Heart right ventricle (tissue), 16 donors: ENCODE data around the gene LNX1. TPM values are rescaled to one million over a fixed set of nuclear protein-coding genes. Genes with fewer than 3 reads are reported as not detected.

ENCODE experiments used
- ATAC-seq, 8 donors: fragments of 200-7000 bp; cut with Tn5 transposase; one replicate each; pipeline ENCODE4 v1.9.1; 2020; ENCODE audit warnings: mild to moderate bottlenecking in 8 of 8, moderate library complexity in 8 of 8, moderate number of reproducible peaks in 1 of 8
- DNase-seq, 2 donors: peaks; one replicate each; pipeline ENCODE4 v3.0.0-alpha.2; 2020
- H3K27ac ChIP-seq, 10 donors: fragments of 200-600 bp; sonication (generic) in 2 of 10; one replicate each; pipeline versions ENCODE4 v1.5.0 to v1.8.0; 2020 to 2022; ENCODE audit warnings: mild to moderate bottlenecking in 3 of 10
- H3K27me3 ChIP-seq, 7 donors: fragments of 200-600 bp; one replicate each; pipeline ENCODE4 v1.8.0; 2021 to 2022; ENCODE audit warnings: mild to moderate bottlenecking in 2 of 7
- H3K36me3 ChIP-seq, 9 donors: fragments of 200-600 bp; sonication (generic) in 1 of 9; one replicate each; pipeline versions ENCODE4 v1.5.0 to v1.8.0; 2020 to 2022; ENCODE audit warnings: mild to moderate bottlenecking in 2 of 9
- H3K4me1 ChIP-seq, 9 donors: fragments of 200-600 bp; sonication (generic) in 1 of 9; one replicate each; pipeline versions ENCODE4 v1.5.0 to v1.8.0; 2020 to 2022; ENCODE audit warnings: mild to moderate bottlenecking in 4 of 9
- H3K4me3 ChIP-seq, 10 donors: fragments of 200-600 bp; sonication (generic) in 2 of 10; one replicate each; pipeline versions ENCODE4 v1.5.0 to v1.8.0; 2020 to 2022; ENCODE audit warnings: mild to moderate bottlenecking in 7 of 10, moderate library complexity in 2 of 10
- H3K9me3 ChIP-seq, 11 donors: fragments of 200-600 bp in 10 of 11; sonication (generic) in 2 of 11; one replicate each; pipeline versions ENCODE4 v1.5.0 to v1.8.0; 2013 to 2022; ENCODE audit warnings: mild to moderate bottlenecking in 2 of 11, control low read depth in 1 of 11, moderate library complexity in 1 of 11
- CTCF ChIP-seq, 9 donors: fragments of 200-600 bp; sonication (generic) in 2 of 9; IDR thresholded peaks; one replicate each; pipeline versions ENCODE4 v1.5.0 to v1.8.0; 2021 to 2022; ENCODE audit warnings: antibody characterized with exemption in 9 of 9, mild to moderate bottlenecking in 5 of 9, moderate library complexity in 1 of 9
- WGBS, 2 donors: extraction: QIAGEN DNeasy Blood & Tissue Kit; methylation state at CpG; one replicate each; pipeline ENCODE4 v1.1.7; 2013; ENCODE audit warnings: inconsistent platforms in 1 of 2; 5-methylcytosine and 5-hydroxymethylcytosine counted together
- intact Hi-C, 10 donors: fragments of 100-400 bp; cut with DNase I; formaldehyde crosslinking; loops; one replicate each; pipeline versions ENCODE4 v1.11.1 to v1.14.2; 2022
- polyA plus RNA-seq, 2 donors: library from polyadenylated mRNA; stranded (reverse); fragments of 200-250 nt; gene quantifications; one replicate each; pipeline ENCODE4 v1.2.3, GENCODE V29; 2013
- total RNA-seq, 10 donors: library from RNA; stranded (reverse); fragmentation: NEBNext Ultra II Directional in 3 of 10; extraction: Animal tissue kit (Norgen Biotek cat#: 25700) in 3 of 10; gene quantifications; one replicate each; pipeline versions ENCODE4 v1.2.1 to v1.2.4, GENCODE V29; 2021 to 2023
- donor health status: Arrhythmogenic right ventricular cardiomyopathy.
- donor health status: ischemic (EF 13 %, LVEDD 7.1; RV severe dilation, severe dysfunction).
- donor health status: healthy with polysubstance abuse.
- donor health status: DM: no; HTN: yes; CAD: no.
- donor health status: DM: no; HTN: no; CAD: no.
- donor health status: ischemic (EF 25% LVEDD 6.9; RV normal size, moderate dysfunction).
- donor health status: ischemic (EF 25% LVEDD 5.7; RV mildly dilated, moderate dysfunction).
- donor health status: healthy.
- donor health status: DM: yes; HTN: yes; CAD: no.
- donor health status: Ischemic cardiomyopathy.
- donor health status: ischemic (EF 35%, LVEDD 5.7; RV mildly dilated, moderate dysfunction).
- donor health status: nonischemic (EF 11% LVEDD 7.7; RV severe dilation, severe dysfunction).
- donor health status: DM: yes; HTN: yes; CAD: no.
- donor health status: PGD.
- donor health status: ischemic (EF 29% LVEDD 5.4; RV normal size, mild dysfunction).
- donor health status: nonischemic (EF 23%, LVEDD 6.1; RV moderate dilation, normal function).

The LNX1 gene
- total and polyA plus RNA-seq, 12 donors, result 2.0 to 16.1 (median 5.6) TPM

- Histone ChIP-seq H3K4me1 (peaks cover 0 to 30% (median 9%) of the 10 kb centered on the region in 9 donors), H3K4me3 (no peak overlapping the region), H3K9me3 (no peaks in the 10 kb centered on the region), H3K27ac (no peak overlapping the region), H3K36me3 (no peaks in the 10 kb centered on the region), H3K27me3 (no peaks in the 10 kb centered on the region)
- no peak for TF ChIP-seq CTCF (IDR thresholded peaks at IDR 0.05)
- whole genome bisulfite sequencing, 2 donors, result 87 to 93% methylated on average over 1 of the region's 1 CpG
- no peak for ATAC-seq
- intact Hi-C loops, result no loop called here
- no peak for DNase-seq
These were observed 58.8 kb downstream of the LNX1 start for GRCh38 chr4:53532521-53532920.

DNA sequence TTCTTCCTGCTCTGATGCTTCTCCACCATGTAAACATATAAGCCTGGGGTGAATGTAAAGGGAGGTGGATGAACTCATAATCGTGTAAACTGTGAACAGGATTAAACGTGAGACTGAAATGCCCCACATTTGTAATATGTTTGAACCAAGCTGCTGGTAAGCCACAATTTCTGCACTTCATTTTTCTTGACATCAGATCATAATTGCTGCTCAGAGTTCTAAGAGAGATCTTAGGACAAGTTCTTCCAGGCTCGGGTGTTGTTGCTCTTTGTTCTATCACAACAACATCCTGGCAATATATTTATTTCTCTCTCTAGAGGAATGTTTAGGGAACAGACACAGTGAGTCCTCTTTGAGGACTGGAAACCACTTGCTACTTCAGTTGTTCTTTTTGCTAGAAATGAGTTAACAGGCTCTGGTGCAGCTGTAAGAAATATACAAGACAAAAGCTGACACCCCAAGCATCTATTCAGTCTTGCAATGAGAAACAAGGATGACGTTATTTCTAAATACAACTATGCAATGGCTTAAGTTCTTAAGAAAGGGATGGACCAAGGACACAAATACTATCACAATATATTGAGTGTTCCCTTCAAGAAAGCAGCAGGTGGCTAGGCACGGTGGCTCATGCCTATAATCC, 59.6 kb downstream of the LNX1 start:
- H3K27ac ChIP-seq, result no peak overlapping the region

DNA sequence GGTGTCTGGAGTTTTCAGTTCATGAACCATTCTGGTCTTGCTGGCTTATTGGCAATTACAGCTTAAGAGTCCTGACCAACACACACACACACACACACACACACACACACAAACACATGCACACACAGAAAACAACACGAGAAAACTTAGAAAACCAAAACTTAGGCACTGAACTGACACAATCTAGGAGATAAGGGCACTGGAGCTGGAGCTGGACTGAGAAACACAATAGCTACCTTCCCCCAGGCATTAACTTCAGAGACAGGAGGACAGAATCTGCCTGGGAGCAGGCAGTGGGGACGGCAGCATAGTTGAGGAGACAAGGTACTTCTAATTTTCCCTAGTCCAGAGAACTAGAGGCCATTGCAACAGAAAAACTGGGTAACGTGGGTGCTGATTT, 62.3 kb downstream of the LNX1 start:
- ATAC-seq, result no peak
- Histone ChIP-seq H3K27me3 (no peaks in the 10 kb centered on the region), H3K4me3 (no peak overlapping the region), H3K36me3 (no peaks in the 10 kb centered on the region), H3K4me1 (peaks cover 0 to 12% (median 5%) of the 10 kb centered on the region in 9 donors), H3K27ac (no peak overlapping the region), H3K9me3 (no peaks in the 10 kb centered on the region)
- WGBS, 2 donors, result 87 to 90% methylated on average over 3 of the region's 3 CpGs
- DNase-seq, result no peak
- no peak for TF ChIP-seq CTCF (IDR thresholded peaks at IDR 0.05)
- intact Hi-C loops, result no loop called here

More for the DNA sequence above, 59.6 kb downstream of the LNX1 start:
- H3K4me3 ChIP-seq, result no peak overlapping the region
- H3K27me3 ChIP-seq, result no peaks in the 10 kb centered on the region
- DNase-seq (no peak), ATAC-seq (peak in 1 of 8 donors; percentile 56)
- no peak for TF ChIP-seq CTCF (IDR thresholded peaks at IDR 0.05)
- WGBS, 2 donors, result 82 to 90% methylated on average over 5 of the region's 5 CpGs
- no peaks in the 10 kb centered on the region for H3K9me3 ChIP-seq
- no peaks in the 10 kb centered on the region for H3K36me3 ChIP-seq
- intact Hi-C loops, result no loop called here
- H3K4me1 ChIP-seq, result peaks cover 0 to 22% (median 9%) of the 10 kb centered on the region in 9 donors

- no peaks in the 10 kb centered on the region for H3K27me3 ChIP-seq
- intact Hi-C loops, result no loop called here
- DNase-seq, result no peak
These were observed 63.4 kb downstream of the LNX1 start for GRCh38 chr4:53527930-53528329.

More at GRCh38 chr4:53527930-53528329, 63.4 kb downstream of the LNX1 start:
- WGBS, 2 donors, result 95% methylated on average over 4 of the region's 4 CpGs
- no peak for ATAC-seq
- Histone ChIP-seq H3K4me3 (no peak overlapping the region), H3K4me1 (peaks cover 0 to 12% (median 3%) of the 10 kb centered on the region in 9 donors), H3K36me3 (no peaks in the 10 kb centered on the region), H3K9me3 (no peaks in the 10 kb centered on the region), H3K27ac (no peak overlapping the region)
- no peak for TF ChIP-seq CTCF (IDR thresholded peaks at IDR 0.05)
